ENCODE data around the gene C13orf42. TPM values are rescaled to one million over a fixed set of nuclear protein-coding genes. Genes with fewer than 3 reads are reported as not detected.
"Not testable (repeated sequence)": the region's sequence is repeated elsewhere in the genome, so short reads cannot be mapped to it uniquely, and the experiment has no call there.

The C13orf42 gene
- total RNA-seq, 2 donors from 2014 or later = not detected

DNA sequence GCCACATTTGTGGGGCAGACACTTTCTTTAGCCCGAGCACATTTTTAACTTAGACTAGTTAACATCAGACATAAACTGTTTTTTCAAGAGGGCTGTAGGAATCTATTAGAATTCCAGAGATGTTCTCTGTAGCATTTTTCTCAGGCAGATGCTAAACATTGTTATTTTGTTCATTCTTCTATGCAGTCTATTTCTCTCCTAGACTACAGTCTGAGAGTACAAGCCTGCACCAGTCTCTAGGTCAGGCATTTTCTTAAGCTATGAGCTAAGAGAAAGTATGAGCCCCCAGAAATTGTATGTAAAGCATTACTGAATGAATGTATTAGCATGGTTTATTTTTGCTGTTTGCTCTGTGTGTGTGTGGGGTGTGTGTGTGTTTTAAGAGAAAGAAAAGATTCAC lies 923 bp upstream of the C13orf42 start:
- H3K9me3 Mint-ChIP-seq = no peaks in the 10 kb centered on the region
- no peaks in the 10 kb centered on the region for H3K36me3 Mint-ChIP-seq
- no peak overlapping the region for H3K4me3 Mint-ChIP-seq
- DNase-seq (ENCODE audit: low spot score) = no peak
- H3K27ac Mint-ChIP-seq = no peak overlapping the region
- ATAC-seq = no peak
- no peaks in the 10 kb centered on the region for H3K4me1 Mint-ChIP-seq (ENCODE audit: low read depth in 2 of 2)
- H3K27me3 Mint-ChIP-seq = peaks cover 8 to 16% of the 10 kb centered on the region in 2 donors

GRCh38 chr13:51107996-51108395 lies 3.1 kb downstream of the C13orf42 start:
- no peaks in the 10 kb centered on the region for H3K36me3 Mint-ChIP-seq
- no peak overlapping the region for H3K4me3 Mint-ChIP-seq
- DNase-seq (ENCODE audit: low spot score) = no peak
- no peak overlapping the region for H3K27ac Mint-ChIP-seq
- no peaks in the 10 kb centered on the region for H3K9me3 Mint-ChIP-seq
- ATAC-seq = no peak
- no peaks in the 10 kb centered on the region for H3K4me1 Mint-ChIP-seq (ENCODE audit: low read depth in 2 of 2)
- peaks cover 7 to 10% of the 10 kb centered on the region in 2 donors for H3K27me3 Mint-ChIP-seq

DNA sequence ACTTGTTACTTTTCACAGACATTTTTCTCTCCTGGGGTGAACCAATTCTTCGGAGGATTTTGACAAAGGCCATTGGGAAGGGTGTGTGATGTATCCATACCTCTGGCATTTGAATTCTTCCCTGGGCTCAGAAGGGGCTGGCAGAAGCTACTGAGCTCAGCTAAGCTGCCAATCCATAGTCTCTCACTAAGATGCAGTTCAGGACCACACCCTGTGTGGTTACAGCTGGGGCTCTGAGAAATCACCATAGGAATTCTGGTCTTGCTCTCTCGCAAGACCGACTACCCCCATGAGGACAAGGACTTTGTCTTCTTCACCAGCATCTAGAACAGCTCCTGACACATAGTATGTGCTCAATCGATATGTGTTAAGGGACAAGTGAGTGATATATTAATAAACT lies 6.0 kb downstream of the C13orf42 start:
- no peaks in the 10 kb centered on the region for H3K9me3 Mint-ChIP-seq
- peaks cover 18 to 37% of the 10 kb centered on the region in 2 donors for H3K27me3 Mint-ChIP-seq
- DNase-seq (ENCODE audit: low spot score) (no peak), ATAC-seq (no peak)
- H3K27ac Mint-ChIP-seq = no peak overlapping the region
- H3K4me3 Mint-ChIP-seq = no peak overlapping the region
- no peaks in the 10 kb centered on the region for H3K4me1 Mint-ChIP-seq (ENCODE audit: low read depth in 2 of 2)
- no peaks in the 10 kb centered on the region for H3K36me3 Mint-ChIP-seq

GRCh38 chr13:51101636-51102235 lies 9.3 kb downstream of the C13orf42 start:
- Mint-ChIP-seq H3K27me3 (peaks cover 26 to 55% of the 10 kb centered on the region in 2 donors), H3K9me3 (no peaks in the 10 kb centered on the region), H3K36me3 (no peaks in the 10 kb centered on the region), H3K4me1 (ENCODE audit: low read depth in 2 of 2) (no peaks in the 10 kb centered on the region), H3K27ac (no peak overlapping the region), H3K4me3 (no peak overlapping the region)
- ATAC-seq = no peak
- no peak for DNase-seq (ENCODE audit: low spot score)

GRCh38 chr13:51097353-51098043 lies 13.6 kb downstream of the C13orf42 start:
- no peak for ATAC-seq
- H3K27ac Mint-ChIP-seq = no peak overlapping the region
- no peaks in the 10 kb centered on the region for H3K9me3 Mint-ChIP-seq
- peaks cover 16 to 53% of the 10 kb centered on the region in 2 donors for H3K27me3 Mint-ChIP-seq
- H3K4me1 Mint-ChIP-seq (ENCODE audit: low read depth in 2 of 2) = no peaks in the 10 kb centered on the region
- DNase-seq (ENCODE audit: low spot score) = no peak
- no peaks in the 10 kb centered on the region for H3K36me3 Mint-ChIP-seq
- H3K4me3 Mint-ChIP-seq = no peak overlapping the region

DNA sequence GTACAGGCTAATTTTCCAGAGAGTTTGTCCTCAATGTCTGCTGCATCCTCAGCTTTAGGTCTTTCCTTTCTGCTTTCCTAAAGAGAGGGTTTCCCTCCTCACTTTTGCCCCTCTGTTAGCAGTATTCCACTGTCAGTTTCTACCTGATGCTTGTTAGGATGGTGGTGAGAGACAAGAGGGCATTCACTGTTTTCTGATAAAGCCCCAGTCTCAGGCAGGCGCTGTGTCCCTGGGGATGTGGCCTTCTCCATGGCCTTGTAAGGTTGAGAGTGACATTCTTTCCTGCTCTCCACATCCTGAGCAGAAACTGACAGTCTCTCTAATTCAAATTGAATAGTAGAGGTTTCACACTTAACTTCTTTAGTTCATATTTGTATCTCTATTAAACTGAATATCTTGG lies 14.9 kb downstream of the C13orf42 start:
- Mint-ChIP-seq H3K27ac (no peak overlapping the region), H3K36me3 (no peaks in the 10 kb centered on the region), H3K9me3 (no peaks in the 10 kb centered on the region), H3K4me1 (ENCODE audit: low read depth in 2 of 2) (no peaks in the 10 kb centered on the region), H3K27me3 (peaks cover 12 to 45% of the 10 kb centered on the region in 2 donors), H3K4me3 (no peak overlapping the region)
- DNase-seq (ENCODE audit: low spot score) (no peak), ATAC-seq (no peak)

DNA sequence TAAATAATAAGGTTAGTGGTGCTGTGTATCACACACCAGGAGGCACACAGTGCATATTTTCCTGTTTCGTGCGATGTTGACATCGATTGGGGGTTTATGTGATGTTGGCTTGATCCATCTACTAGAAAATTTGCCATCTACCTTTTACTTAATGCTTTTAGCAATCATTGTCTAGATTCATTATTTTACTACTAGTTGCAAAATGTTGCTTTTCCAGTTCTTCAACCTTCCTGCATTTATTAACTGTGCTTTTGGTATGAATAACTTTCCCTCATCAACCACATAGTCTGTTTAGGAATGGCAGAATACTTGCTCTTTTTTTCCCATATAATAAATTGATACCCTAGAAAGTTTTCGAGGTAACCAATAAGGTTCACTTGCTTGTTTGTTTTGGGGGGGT lies 17.5 kb downstream of the C13orf42 start:
- DNase-seq (ENCODE audit: low spot score) (no peak), ATAC-seq (no peak)
- no peaks in the 10 kb centered on the region for H3K4me1 Mint-ChIP-seq (ENCODE audit: low read depth in 2 of 2)
- H3K27me3 Mint-ChIP-seq = peaks cover 14 to 30% of the 10 kb centered on the region in 2 donors
- no peaks in the 10 kb centered on the region for H3K9me3 Mint-ChIP-seq
- no peaks in the 10 kb centered on the region for H3K36me3 Mint-ChIP-seq
- no peak overlapping the region for H3K27ac Mint-ChIP-seq
- no peak overlapping the region for H3K4me3 Mint-ChIP-seq

DNA sequence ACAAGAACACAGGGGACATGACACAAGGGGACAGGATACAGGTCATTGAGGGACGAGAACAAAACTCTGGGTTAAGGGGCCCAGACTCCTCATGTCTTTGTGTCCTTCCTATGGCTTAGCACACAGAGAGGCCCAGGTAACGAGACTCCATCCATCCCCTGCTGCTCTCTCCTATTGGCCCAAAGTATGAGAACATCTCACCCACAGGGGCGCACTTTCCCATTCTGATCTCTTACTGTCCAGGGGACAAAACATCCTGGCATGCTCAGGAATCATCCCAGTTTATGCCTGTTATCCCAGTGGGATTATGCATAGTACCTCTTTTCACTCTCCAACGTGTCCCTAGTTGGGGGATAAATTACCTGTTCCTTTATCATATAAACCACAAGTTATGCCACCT lies 19.2 kb downstream of the C13orf42 start:
- H3K4me3 Mint-ChIP-seq = no peak overlapping the region
- ATAC-seq (no peak), DNase-seq (ENCODE audit: low spot score) (no peak)
- peaks cover 6 to 19% of the 10 kb centered on the region in 2 donors for H3K27me3 Mint-ChIP-seq
- no peaks in the 10 kb centered on the region for H3K4me1 Mint-ChIP-seq (ENCODE audit: low read depth in 2 of 2)
- no peaks in the 10 kb centered on the region for H3K36me3 Mint-ChIP-seq
- no peak overlapping the region for H3K27ac Mint-ChIP-seq
- no peaks in the 10 kb centered on the region for H3K9me3 Mint-ChIP-seq

DNA sequence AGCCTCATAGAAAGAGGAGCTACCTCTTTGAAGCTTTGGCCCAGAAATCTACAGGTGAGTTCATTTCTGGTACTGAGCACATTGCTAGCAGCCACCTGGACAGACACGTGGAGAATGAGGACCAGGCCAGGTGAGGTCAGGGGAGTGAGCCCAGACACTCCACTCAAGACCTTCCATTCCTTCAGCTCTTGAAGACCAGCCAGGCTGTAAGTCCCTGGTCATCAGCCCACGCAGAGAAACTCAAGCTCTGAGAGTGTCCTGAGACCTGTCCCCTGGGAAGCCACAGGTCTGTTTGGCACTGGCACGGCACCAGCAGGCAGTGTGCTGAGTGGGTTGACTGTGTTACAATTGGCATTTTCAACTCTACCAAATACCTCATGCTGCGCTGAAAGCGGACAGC lies 27.4 kb downstream of the C13orf42 start:
- DNase-seq (ENCODE audit: low spot score) (no peak), ATAC-seq (no peak)
- no peaks in the 10 kb centered on the region for H3K36me3 Mint-ChIP-seq
- no peaks in the 10 kb centered on the region for H3K27me3 Mint-ChIP-seq
- no peak overlapping the region for H3K4me3 Mint-ChIP-seq
- no peaks in the 10 kb centered on the region for H3K9me3 Mint-ChIP-seq
- no peak overlapping the region for H3K27ac Mint-ChIP-seq
- H3K4me1 Mint-ChIP-seq (ENCODE audit: low read depth in 2 of 2) = no peaks in the 10 kb centered on the region

DNA sequence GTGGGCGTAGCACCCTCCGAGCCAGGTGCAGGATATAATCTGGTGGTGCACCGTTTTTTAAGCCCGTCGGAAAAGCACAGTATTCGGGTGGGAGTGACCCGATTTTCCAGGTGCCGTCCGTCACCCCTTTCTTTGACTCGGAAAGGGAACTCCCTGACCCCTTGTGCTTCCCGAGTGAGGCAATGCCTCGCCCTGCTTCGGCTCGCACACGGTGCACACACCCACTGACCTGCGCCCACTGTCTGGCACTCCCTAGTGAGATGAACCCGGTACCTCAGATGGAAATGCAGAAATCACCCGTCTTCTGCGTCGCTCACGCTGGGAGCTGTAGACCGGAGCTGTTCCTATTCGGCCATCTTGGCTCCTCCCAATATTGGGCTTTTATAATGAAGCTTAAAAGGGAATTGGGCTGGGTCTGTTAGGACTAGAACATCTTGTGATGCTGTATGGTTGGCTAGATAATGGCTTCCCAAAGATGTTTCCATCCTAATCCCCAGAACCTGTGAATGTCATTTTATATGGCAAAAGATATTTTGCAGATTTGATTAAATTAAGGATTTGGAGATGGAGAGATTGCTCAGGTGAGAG lies 30.5 kb downstream of the C13orf42 start:
- not testable (repeated sequence) for H3K27ac Mint-ChIP-seq; H3K9me3 Mint-ChIP-seq; DNase-seq (ENCODE audit: low spot score); H3K36me3 Mint-ChIP-seq; H3K4me1 Mint-ChIP-seq (ENCODE audit: low read depth in 2 of 2); ATAC-seq; H3K4me3 Mint-ChIP-seq; H3K27me3 Mint-ChIP-seq

- DNase-seq (ENCODE audit: low spot score) = no peak
- Mint-ChIP-seq H3K36me3 (no peaks in the 10 kb centered on the region), H3K27ac (no peak overlapping the region), H3K4me1 (ENCODE audit: low read depth in 2 of 2) (peaks cover 13 to 15% of the 10 kb centered on the region in 2 donors), H3K9me3 (no peaks in the 10 kb centered on the region), H3K4me3 (no peak overlapping the region), H3K27me3 (peaks cover 17 to 18% of the 10 kb centered on the region in 2 donors)
- no peak for ATAC-seq
These were observed 39.6 kb downstream of the C13orf42 start for GRCh38 chr13:51071493-51071892.

DNA sequence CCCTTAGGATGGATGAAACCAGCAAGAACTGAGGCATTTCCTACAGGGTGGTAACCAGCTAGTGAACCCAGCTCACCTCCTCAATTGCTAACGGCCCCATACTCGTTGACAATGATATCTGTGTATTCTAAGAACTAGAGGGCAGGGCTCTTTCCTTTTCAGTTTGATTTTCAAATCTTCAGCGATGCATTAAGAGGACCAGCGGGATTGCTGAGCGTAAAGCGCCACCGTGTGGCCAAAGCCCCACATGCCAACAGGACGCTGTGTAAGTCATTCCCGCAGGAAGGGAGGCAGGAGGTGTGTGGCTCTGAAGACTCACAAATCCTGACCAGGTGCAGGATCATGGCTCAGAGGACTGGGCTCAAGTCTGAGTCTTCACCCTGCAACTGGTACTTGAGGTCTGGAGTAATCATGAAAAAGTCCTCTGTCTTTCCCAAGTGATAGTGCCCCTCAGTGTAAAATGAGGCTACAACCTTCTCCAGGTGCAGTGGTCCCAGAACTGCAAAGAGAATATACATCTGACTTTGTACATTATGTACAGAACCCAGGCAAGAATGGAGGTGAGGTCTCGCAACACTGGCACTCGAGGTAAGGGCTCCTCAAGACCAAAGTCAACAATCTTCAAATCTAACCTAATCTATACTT lies 40.9 kb downstream of the C13orf42 start:
- no peaks in the 10 kb centered on the region for H3K36me3 Mint-ChIP-seq
- H3K27me3 Mint-ChIP-seq = peaks cover 10 to 13% of the 10 kb centered on the region in 2 donors
- peaks cover 23 to 24% of the 10 kb centered on the region in 2 donors for H3K4me1 Mint-ChIP-seq (ENCODE audit: low read depth in 2 of 2)
- no peaks in the 10 kb centered on the region for H3K9me3 Mint-ChIP-seq
- DNase-seq (ENCODE audit: low spot score) = peak; percentile 81
- ATAC-seq = peak; percentile 63 to 64
- H3K4me3 Mint-ChIP-seq = no peak overlapping the region
- H3K27ac Mint-ChIP-seq = no peak overlapping the region

DNA sequence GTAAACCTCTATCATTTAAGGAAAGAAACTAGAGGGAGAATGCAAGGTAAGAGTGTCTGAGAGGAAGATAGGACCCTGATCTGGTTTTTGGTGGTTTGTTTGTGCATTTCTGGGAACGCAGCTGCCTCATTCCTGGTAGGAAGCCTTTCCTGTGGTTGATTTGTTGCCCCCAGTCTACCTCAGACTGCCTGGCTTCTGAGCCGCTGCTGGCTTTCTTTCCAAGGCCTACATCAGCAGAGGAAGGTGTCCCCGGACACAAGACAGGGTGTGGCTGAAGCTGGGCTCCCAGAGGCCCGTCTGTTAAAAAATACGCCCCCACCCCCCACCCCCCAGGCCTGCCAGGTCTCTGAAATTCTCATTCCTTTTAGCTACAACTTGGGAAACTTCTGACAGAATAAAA lies 42.6 kb downstream of the C13orf42 start:
- Mint-ChIP-seq H3K36me3 (no peaks in the 10 kb centered on the region), H3K4me3 (no peak overlapping the region), H3K9me3 (no peaks in the 10 kb centered on the region), H3K27ac (no peak overlapping the region), H3K27me3 (peaks cover 14 to 16% of the 10 kb centered on the region in 2 donors), H3K4me1 (ENCODE audit: low read depth in 2 of 2) (peaks cover 23 to 24% of the 10 kb centered on the region in 2 donors)
- DNase-seq (ENCODE audit: low spot score) (no peak), ATAC-seq (no peak)

GRCh38 chr13:51067706-51068105 lies 43.4 kb downstream of the C13orf42 start:
- peaks cover 14 to 16% of the 10 kb centered on the region in 2 donors for H3K27me3 Mint-ChIP-seq

More at GRCh38 chr13:51067706-51068105, 43.4 kb downstream of the C13orf42 start:
- ATAC-seq (no peak), DNase-seq (ENCODE audit: low spot score) (no peak)
- Mint-ChIP-seq H3K4me3 (no peak overlapping the region), H3K4me1 (ENCODE audit: low read depth in 2 of 2) (peaks cover 23 to 24% of the 10 kb centered on the region in 2 donors), H3K27ac (no peak overlapping the region), H3K36me3 (no peaks in the 10 kb centered on the region), H3K9me3 (no peaks in the 10 kb centered on the region)
